Calu3 (cell line): ENCODE data around the gene PRRT1. TPM values are rescaled to one million over a fixed set of nuclear protein-coding genes. Genes with fewer than 3 reads are reported as not detected.

Source experiments
- BruUV-seq: library from RNA; stranded (reverse); fragments of 400-500 nt; replicated peaks from 2 replicates; lab custom pipeline; 2021; lab: Mats Ljungman, UMichigan
- CTCF ChIA-PET: fragments of 300-600 bp; sonication (Branson Sonifier 250); formaldehyde crosslinking; loops from one replicate; lab custom pipeline; 2022; ENCODE audit warnings: antibody characterized with exemption; lab: Charles Lee
- DNase-seq: peaks from one replicate; pipeline ENCODE4 v3.0.0; 2022
- H3K27ac Mint-ChIP-seq: one replicate; pipeline ENCODE4 v1.8.0; 2022; ENCODE audit warnings: mixed read lengths; ENCODE audit not compliant: unreplicated experiment
- H3K27me3 Mint-ChIP-seq: one replicate; pipeline ENCODE4 v1.8.0; 2022; ENCODE audit warnings: mixed read lengths; ENCODE audit not compliant: unreplicated experiment
- H3K36me3 Mint-ChIP-seq: one replicate; pipeline ENCODE4 v1.8.0; 2022; ENCODE audit warnings: mild to moderate bottlenecking, moderate library complexity, mixed read lengths; ENCODE audit not compliant: insufficient read depth, unreplicated experiment
- H3K4me1 Mint-ChIP-seq: one replicate; pipeline ENCODE4 v1.8.0; 2022; ENCODE audit warnings: mild to moderate bottlenecking, low read depth, mixed read lengths; ENCODE audit not compliant: unreplicated experiment
- H3K4me3 Mint-ChIP-seq: one replicate; pipeline ENCODE4 v1.8.0; 2022; ENCODE audit warnings: mild to moderate bottlenecking, low read depth, moderate library complexity, mixed read lengths; ENCODE audit not compliant: unreplicated experiment
- H3K9me3 Mint-ChIP-seq: one replicate; pipeline ENCODE4 v1.8.0; 2022; ENCODE audit warnings: low read depth, mixed read lengths; ENCODE audit not compliant: unreplicated experiment
- CTCF ChIP-seq: fragments of 200-600 bp; IDR thresholded peaks from one replicate; pipeline ENCODE4 v1.8.0; 2022; ENCODE audit warnings: antibody characterized with exemption; ENCODE audit not compliant: unreplicated experiment
- intact Hi-C: fragments of 100-400 bp; cut with micrococcal nuclease; formaldehyde crosslinking; loops from one replicate; pipeline ENCODE4 v1.10.0; 2022; ENCODE audit not compliant: unreplicated experiment
- total RNA-seq: library from RNA; stranded (reverse); gene quantifications from 2 replicates; pipeline ENCODE4 v1.2.3, GENCODE V29; 2022

Gene PRRT1
- total RNA-seq, 1 experiment from 2014 or later = 1.7 TPM

- Mint-ChIP-seq H3K27me3 (no peaks in the 10 kb centered on the region), H3K4me1 (peaks cover 22% of the 10 kb centered on the region), H3K36me3 (peaks cover 23% of the 10 kb centered on the region), H3K4me3 (peak overlapping the region; percentile 94), H3K9me3 (peaks cover 2% of the 10 kb centered on the region), H3K27ac (peak overlapping the region; percentile 24)
- intact Hi-C loops = no loop called here
- BruUV-seq = no TSS peak
- CTCF ChIA-PET = interaction anchor here (0.6 kb wide), 1 partner anchor 306 kb away, joined by 4 read pairs; no protein-coding TSS in a partner anchor
- no peak for TF ChIP-seq CTCF
- no peak for DNase-seq
These were observed 1.2 kb upstream of the PRRT1 start for GRCh38 chr6:32152769-32153563.

GRCh38 chr6:32151181-32151862 is 417 bp downstream of the PRRT1 start:
- no TSS peak for BruUV-seq
- H3K36me3 Mint-ChIP-seq = peaks cover 16% of the 10 kb centered on the region
- H3K27ac Mint-ChIP-seq = no peak overlapping the region
- CTCF ChIA-PET = no interaction called here
- no peak overlapping the region for H3K4me3 Mint-ChIP-seq
- intact Hi-C loops = no loop called here
- H3K4me1 Mint-ChIP-seq = peaks cover 28% of the 10 kb centered on the region
- H3K27me3 Mint-ChIP-seq = no peaks in the 10 kb centered on the region
- no peak for DNase-seq
- H3K9me3 Mint-ChIP-seq = peaks cover 2% of the 10 kb centered on the region
- TF ChIP-seq CTCF = no peak

- no peak for DNase-seq
- peaks cover 31% of the 10 kb centered on the region for H3K4me1 Mint-ChIP-seq
- no peak for TF ChIP-seq CTCF
- peaks cover 2% of the 10 kb centered on the region for H3K9me3 Mint-ChIP-seq
- CTCF ChIA-PET = no interaction called here
- peaks cover 16% of the 10 kb centered on the region for H3K36me3 Mint-ChIP-seq
- no TSS peak for BruUV-seq
- no peaks in the 10 kb centered on the region for H3K27me3 Mint-ChIP-seq
- no peak overlapping the region for H3K4me3 Mint-ChIP-seq
- H3K27ac Mint-ChIP-seq = no peak overlapping the region
- intact Hi-C loops = no loop called here
These were observed 1.5 kb downstream of the PRRT1 start for GRCh38 chr6:32149932-32150870.

GRCh38 chr6:32149092-32149755 is 2.5 kb downstream of the PRRT1 start:
- Mint-ChIP-seq H3K36me3 (peaks cover 7% of the 10 kb centered on the region), H3K27ac (no peak overlapping the region), H3K9me3 (peaks cover 2% of the 10 kb centered on the region), H3K4me1 (peaks cover 25% of the 10 kb centered on the region), H3K4me3 (no peak overlapping the region), H3K27me3 (no peaks in the 10 kb centered on the region)
- no peak for TF ChIP-seq CTCF
- intact Hi-C loops = no loop called here
- DNase-seq = no peak
- CTCF ChIA-PET = no interaction called here
- BruUV-seq = no TSS peak
